Measurements from ENCODE around the gene IFITM5.

GRCh38 chr11:249062-249461, 50.3 kb downstream of the IFITM5 start:
- TF ChIP-seq EZH2 (IDR thresholded peaks at IDR 0.05; ENCODE audit: insufficient read depth, poor library complexity, severe bottlenecking) (no peak), EZH2phosphoT487 (IDR thresholded peaks at IDR 0.05; ENCODE audit: insufficient read depth, low read depth) (no peak)

Data from GM23248 (cell line).